ENCODE data around the gene PDCD11. TPM values are rescaled to one million over a fixed set of nuclear protein-coding genes. Genes with fewer than 3 reads are reported as not detected.
"Not testable (repeated sequence)": the region's sequence is repeated elsewhere in the genome, so short reads cannot be mapped to it uniquely, and the experiment has no call there.

The PDCD11 gene, protein sequence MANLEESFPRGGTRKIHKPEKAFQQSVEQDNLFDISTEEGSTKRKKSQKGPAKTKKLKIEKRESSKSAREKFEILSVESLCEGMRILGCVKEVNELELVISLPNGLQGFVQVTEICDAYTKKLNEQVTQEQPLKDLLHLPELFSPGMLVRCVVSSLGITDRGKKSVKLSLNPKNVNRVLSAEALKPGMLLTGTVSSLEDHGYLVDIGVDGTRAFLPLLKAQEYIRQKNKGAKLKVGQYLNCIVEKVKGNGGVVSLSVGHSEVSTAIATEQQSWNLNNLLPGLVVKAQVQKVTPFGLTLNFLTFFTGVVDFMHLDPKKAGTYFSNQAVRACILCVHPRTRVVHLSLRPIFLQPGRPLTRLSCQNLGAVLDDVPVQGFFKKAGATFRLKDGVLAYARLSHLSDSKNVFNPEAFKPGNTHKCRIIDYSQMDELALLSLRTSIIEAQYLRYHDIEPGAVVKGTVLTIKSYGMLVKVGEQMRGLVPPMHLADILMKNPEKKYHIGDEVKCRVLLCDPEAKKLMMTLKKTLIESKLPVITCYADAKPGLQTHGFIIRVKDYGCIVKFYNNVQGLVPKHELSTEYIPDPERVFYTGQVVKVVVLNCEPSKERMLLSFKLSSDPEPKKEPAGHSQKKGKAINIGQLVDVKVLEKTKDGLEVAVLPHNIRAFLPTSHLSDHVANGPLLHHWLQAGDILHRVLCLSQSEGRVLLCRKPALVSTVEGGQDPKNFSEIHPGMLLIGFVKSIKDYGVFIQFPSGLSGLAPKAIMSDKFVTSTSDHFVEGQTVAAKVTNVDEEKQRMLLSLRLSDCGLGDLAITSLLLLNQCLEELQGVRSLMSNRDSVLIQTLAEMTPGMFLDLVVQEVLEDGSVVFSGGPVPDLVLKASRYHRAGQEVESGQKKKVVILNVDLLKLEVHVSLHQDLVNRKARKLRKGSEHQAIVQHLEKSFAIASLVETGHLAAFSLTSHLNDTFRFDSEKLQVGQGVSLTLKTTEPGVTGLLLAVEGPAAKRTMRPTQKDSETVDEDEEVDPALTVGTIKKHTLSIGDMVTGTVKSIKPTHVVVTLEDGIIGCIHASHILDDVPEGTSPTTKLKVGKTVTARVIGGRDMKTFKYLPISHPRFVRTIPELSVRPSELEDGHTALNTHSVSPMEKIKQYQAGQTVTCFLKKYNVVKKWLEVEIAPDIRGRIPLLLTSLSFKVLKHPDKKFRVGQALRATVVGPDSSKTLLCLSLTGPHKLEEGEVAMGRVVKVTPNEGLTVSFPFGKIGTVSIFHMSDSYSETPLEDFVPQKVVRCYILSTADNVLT (N-terminal part only)
- total RNA-seq = 103 and 105 TPM in 2 replicates

DNA sequence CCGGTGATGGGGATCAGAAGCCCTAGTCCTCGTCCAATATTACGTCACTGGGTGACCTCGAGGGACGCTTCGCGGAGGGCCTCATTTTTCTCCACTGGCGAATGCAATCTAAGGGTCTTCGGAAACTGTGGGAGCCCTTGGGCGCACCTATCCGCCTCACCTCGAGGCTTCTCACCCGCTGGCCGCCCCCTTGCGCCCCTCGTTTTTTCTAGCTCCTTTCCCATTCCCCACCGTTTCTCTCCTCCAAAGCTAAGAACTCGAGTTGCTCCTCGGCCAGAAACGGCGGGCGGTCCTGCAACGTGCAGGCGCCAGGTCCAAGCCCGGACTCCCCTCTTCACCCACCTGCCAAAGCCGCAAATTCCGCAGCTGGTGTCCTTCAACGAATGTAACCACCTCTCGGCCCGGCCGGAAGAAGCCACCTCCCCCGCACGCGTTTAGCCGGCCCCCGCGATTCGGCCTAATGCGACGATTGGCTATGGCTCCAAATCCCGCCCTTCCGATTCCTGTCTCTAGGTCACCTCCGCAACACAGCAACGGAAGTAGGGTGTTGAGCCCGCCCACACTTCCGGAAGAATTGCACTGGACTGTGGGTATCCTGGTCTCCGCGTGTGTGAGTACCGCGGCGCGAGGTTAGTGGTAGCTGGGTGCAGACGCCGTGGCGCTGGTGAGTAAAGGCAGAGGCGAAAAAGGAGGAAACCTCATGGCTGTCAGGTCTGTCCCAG is at the start of gene PDCD11, which contains the start of gene ATP5MK:
PDCD11 (plus strand) TSS at position 560 of the 722 bp plus-strand sequence. CDS start 1,801 bp downstream, outside the sequence.
ATP5MK (minus strand) TSS at position 409 of the 722 bp plus-strand sequence. CDS start 4,018 bp downstream, outside the sequence.
- Mint-ChIP-seq H3K9me3 (no peaks in the 10 kb centered on the region), H3K27ac (peak within 1 kb of the TSS; percentile 81), H3K4me1 (peaks cover 41% of the 10 kb centered on the region), H3K4me3 (peak within 1 kb of the TSS; percentile 87), H3K36me3 (ENCODE audit: low read depth) (peaks cover 60% of the 10 kb centered on the region), H3K27me3 (no peaks in the 10 kb centered on the region)
- intact Hi-C loops (cut with micrococcal nuclease) = loop anchor here (1.0 to 5.0 kb wide), 3 partner anchors 28 to 654 kb away; partner anchors contain the start of genes PCGF6 and WBP1L
- peak; percentile 99 for DNase-seq

DNA sequence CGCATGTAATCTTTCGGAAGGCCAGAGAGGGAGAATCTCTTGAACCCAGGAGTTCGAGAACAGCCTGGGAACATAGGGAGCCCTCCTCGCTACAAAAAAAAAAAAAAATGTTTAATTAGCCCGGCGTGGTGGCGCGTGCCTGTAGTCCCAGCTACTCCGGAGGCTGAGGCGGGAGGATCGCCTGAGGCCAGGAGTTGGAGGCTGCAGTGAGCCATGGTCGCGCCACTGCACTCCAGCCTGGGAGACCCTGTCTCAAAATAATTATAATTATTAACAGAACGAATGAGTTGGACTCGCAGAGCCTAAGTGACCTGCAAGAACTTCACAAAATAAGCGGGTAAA is 46.3 kb upstream of the PDCD11 start:
- H3K27me3 Mint-ChIP-seq = no peaks in the 10 kb centered on the region
- peak overlapping the region; percentile 85 for H3K27ac Mint-ChIP-seq
- no peak for DNase-seq
- H3K4me1 Mint-ChIP-seq = peaks cover 6% of the 10 kb centered on the region
- intact Hi-C loops (cut with micrococcal nuclease) = no loop called here
- H3K36me3 Mint-ChIP-seq (ENCODE audit: low read depth) = peaks cover 14% of the 10 kb centered on the region
- H3K4me3 Mint-ChIP-seq = peak overlapping the region; percentile 96
- H3K9me3 Mint-ChIP-seq = no peaks in the 10 kb centered on the region

DNA sequence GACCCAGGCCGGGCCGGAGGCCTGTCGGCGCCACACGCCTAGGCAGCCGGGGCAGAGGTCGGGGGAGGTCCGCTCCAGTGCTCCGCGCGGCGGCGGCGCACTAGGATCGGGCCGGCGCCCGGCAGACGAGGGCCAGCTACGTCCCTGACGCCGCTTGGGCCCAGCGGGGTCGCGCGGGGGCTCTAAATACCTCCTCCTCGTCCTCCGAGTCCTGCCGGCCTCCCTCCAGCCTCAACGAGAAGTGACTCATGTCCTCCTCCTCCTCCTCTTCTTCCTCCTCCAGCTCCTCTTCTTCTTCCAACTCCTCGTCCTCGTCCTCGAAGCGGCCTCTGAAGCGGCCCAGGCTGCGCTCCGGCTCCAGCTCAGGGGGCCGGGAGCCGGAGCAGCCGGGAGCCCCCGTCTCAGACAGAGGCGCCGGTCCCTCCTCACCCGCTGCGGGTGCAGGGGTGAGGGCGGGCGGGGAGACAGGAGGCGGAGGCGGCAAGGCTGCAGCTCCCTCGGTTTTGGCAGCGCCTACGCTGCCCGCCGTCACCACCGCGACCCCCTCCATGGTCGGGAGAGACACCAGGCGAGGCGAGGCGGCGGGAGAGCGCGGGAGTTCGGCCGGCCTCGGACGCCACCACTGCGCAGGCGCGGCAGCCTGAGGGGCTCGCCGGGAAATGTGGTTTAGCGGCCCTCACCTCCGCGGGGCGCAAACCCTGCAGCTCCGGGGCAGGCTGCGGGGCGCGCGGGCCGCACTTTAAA is 45.7 kb upstream of the PDCD11 start, which contains the start of gene PCGF6:
PCGF6 (minus strand) TSS at position 624 of the 744 bp plus-strand sequence; CDS start at position 550, 74 bp downstream.
- intact Hi-C loops (cut with micrococcal nuclease) = loop anchor here (1.0 kb wide), 2 partner anchors 18 to 46 kb away; partner anchors contain the start of genes ATP5MK and PDCD11
- H3K4me1 Mint-ChIP-seq = peaks cover 6% of the 10 kb centered on the region
- peak within 1 kb of the TSS; percentile 95 for H3K27ac Mint-ChIP-seq
- no peaks in the 10 kb centered on the region for H3K9me3 Mint-ChIP-seq
- H3K27me3 Mint-ChIP-seq = no peaks in the 10 kb centered on the region
- peak; percentile 94 for DNase-seq
- peaks cover 13% of the 10 kb centered on the region for H3K36me3 Mint-ChIP-seq (ENCODE audit: low read depth)
- H3K4me3 Mint-ChIP-seq = peak within 1 kb of the TSS; percentile 96

GRCh38 chr10:103353281-103353680 is 43.1 kb upstream of the PDCD11 start:
- peaks cover 6% of the 10 kb centered on the region for H3K4me1 Mint-ChIP-seq
- H3K9me3 Mint-ChIP-seq = no peaks in the 10 kb centered on the region
- peaks cover 7% of the 10 kb centered on the region for H3K36me3 Mint-ChIP-seq (ENCODE audit: low read depth)
- DNase-seq = no peak
- no peak overlapping the region for H3K4me3 Mint-ChIP-seq
- H3K27ac Mint-ChIP-seq = no peak overlapping the region
- intact Hi-C loops (cut with micrococcal nuclease) = no loop called here
- H3K27me3 Mint-ChIP-seq = no peaks in the 10 kb centered on the region

DNA sequence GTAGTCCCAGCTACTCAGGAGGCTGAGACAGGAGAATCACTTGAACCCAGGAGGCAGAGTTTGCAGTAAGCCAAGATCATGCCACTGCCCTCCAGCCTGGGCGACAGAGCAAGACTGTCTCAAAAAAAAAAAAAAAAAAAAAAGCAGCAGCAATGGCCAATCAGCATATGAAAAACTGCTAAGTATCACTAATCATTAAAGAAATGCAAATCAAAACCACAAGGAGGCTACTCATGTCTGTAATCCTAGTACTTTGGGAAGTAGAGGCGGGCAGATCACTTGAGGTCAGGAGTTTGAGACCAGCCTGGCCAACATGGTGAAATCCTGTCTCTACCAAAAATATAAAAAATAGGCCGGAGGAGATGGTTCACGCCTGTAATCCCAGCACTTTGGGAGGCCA is 41.9 kb upstream of the PDCD11 start:
- H3K27ac Mint-ChIP-seq; intact Hi-C loops (cut with micrococcal nuclease); DNase-seq; H3K4me3 Mint-ChIP-seq; H3K27me3 Mint-ChIP-seq; H3K36me3 Mint-ChIP-seq (ENCODE audit: low read depth); H3K9me3 Mint-ChIP-seq; H3K4me1 Mint-ChIP-seq: not testable (repeated sequence)

DNA sequence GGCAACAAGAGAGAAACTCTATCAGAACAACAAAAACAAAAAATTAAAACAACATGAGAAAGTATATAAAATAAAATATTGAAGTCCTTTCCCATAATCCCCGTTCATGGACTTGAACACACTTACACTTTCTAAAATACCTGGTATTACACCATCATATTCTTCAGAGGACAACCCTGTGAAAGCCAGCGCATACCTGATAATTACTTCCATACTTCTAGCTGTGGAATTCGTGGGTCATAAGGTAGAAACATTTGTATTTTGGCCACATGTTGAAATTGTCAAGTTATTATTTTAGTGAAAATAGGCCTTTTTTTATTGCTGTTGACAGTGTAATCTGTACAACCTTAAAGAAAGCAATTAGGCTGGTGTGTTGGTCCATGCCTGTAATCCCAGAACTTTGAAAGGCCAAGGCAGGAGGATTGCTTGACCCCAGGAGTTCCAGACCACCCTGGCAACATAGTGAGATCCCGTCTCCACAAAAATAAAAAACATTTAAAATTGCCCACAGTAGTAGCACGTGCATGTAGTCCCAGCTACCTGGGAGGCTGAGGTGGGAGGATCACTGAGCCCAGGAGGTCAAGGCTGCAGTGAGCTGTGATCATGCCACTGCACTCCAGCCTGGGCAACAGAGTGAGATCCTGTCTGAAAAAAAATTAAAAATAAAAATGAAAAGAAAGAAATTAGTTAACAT is 40.4 kb upstream of the PDCD11 start:
- H3K9me3 Mint-ChIP-seq = no peaks in the 10 kb centered on the region
- no peak for DNase-seq
- no peaks in the 10 kb centered on the region for H3K27me3 Mint-ChIP-seq
- no peaks in the 10 kb centered on the region for H3K36me3 Mint-ChIP-seq (ENCODE audit: low read depth)
- peaks cover 2% of the 10 kb centered on the region for H3K4me1 Mint-ChIP-seq
- no peak overlapping the region for H3K4me3 Mint-ChIP-seq
- H3K27ac Mint-ChIP-seq = no peak overlapping the region
- intact Hi-C loops (cut with micrococcal nuclease) = no loop called here

GRCh38 chr10:103359493-103359892 is 36.9 kb upstream of the PDCD11 start:
- intact Hi-C loops (cut with micrococcal nuclease); H3K4me1 Mint-ChIP-seq; H3K27ac Mint-ChIP-seq; H3K9me3 Mint-ChIP-seq; H3K36me3 Mint-ChIP-seq (ENCODE audit: low read depth); H3K27me3 Mint-ChIP-seq; H3K4me3 Mint-ChIP-seq; DNase-seq: not testable (repeated sequence)

DNA sequence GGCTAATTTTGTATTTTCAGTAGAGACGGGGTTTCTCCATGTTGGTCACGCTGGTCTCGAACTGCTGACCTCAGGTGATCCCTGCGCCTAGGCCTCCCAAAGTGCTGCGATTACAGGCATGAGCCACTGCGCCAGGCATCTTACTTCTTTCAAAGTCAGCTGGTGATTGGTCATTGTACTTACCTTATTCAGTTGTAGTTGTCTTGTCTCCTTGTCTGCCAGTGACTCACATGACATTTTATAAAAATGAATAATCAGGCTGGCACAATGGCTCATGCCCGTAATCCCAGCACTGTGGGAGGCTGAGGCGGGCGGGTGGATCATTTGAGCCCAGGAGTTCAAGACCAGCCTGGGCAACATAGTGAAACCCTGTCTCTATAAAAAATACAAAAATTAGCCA is 35.6 kb upstream of the PDCD11 start:
- not testable (repeated sequence) for H3K4me3 Mint-ChIP-seq; H3K27ac Mint-ChIP-seq; H3K27me3 Mint-ChIP-seq; DNase-seq; H3K36me3 Mint-ChIP-seq (ENCODE audit: low read depth); H3K9me3 Mint-ChIP-seq; H3K4me1 Mint-ChIP-seq
- intact Hi-C loops (cut with micrococcal nuclease) = loop anchor here (10.0 kb wide), 1 partner anchor 166 kb away; the partner anchor contains the start of gene NT5C2

DNA sequence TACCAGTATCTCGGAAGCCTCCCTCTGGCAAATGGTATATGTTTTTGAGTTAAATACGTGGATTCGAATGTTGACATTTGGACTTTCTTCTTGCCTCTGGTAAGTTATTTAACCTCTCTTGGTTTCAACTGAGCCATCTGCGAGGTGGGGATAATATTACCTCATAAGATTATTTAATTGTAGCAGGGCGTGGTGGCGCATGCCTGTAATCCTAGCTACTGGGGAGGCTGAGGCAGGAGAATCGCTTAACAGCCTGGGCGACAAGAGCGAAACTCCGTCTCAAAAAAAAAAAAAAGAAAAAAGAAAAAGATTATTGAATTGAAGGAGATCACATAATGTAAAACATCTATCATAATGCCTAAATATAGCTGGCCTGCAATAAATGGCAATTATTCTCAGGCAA is 29.0 kb upstream of the PDCD11 start:
- no peak for DNase-seq
- intact Hi-C loops (cut with micrococcal nuclease) = loop anchor here (1.0 to 10.0 kb wide), 4 partner anchors 173 to 725 kb away; partner anchors contain the start of genes ARL3, CNNM2, NT5C2 and SFXN2

GRCh38 chr10:103367782-103368518 is 28.5 kb upstream of the PDCD11 start, which contains the start of gene TAF5:
TSS of gene TAF5 (plus strand) at chr10:103367976. CDS start at chr10:103367990, 14 bp downstream.
- H3K4me1 Mint-ChIP-seq = peaks cover 12% of the 10 kb centered on the region
- H3K27ac Mint-ChIP-seq = peak within 1 kb of the TSS; percentile 92
- no peaks in the 10 kb centered on the region for H3K9me3 Mint-ChIP-seq
- DNase-seq = peak; percentile 97
- intact Hi-C loops (cut with micrococcal nuclease) = loop anchor here (1.0 to 10.0 kb wide), 7 partner anchors 17 to 726 kb away; partner anchors contain the start of genes ARL3, ATP5MK, BORCS7 and CNNM2
- H3K27me3 Mint-ChIP-seq = peaks cover 4% of the 10 kb centered on the region
- peak within 1 kb of the TSS; percentile 93 for H3K4me3 Mint-ChIP-seq
- H3K36me3 Mint-ChIP-seq (ENCODE audit: low read depth) = peaks cover 6% of the 10 kb centered on the region

More for the DNA sequence above, 29.0 kb upstream of the PDCD11 start:
- no peaks in the 10 kb centered on the region for H3K9me3 Mint-ChIP-seq
- peak overlapping the region; percentile 93 for H3K4me3 Mint-ChIP-seq
- peaks cover 12% of the 10 kb centered on the region for H3K4me1 Mint-ChIP-seq
- peaks cover 4% of the 10 kb centered on the region for H3K27me3 Mint-ChIP-seq
- peaks cover 6% of the 10 kb centered on the region for H3K36me3 Mint-ChIP-seq (ENCODE audit: low read depth)
- peak overlapping the region; percentile 92 for H3K27ac Mint-ChIP-seq

GRCh38 chr10:103373544-103373943 is 22.9 kb upstream of the PDCD11 start:
- H3K9me3 Mint-ChIP-seq = no peaks in the 10 kb centered on the region
- DNase-seq = no peak
- peak overlapping the region; percentile 62 for H3K27ac Mint-ChIP-seq
- H3K27me3 Mint-ChIP-seq = no peaks in the 10 kb centered on the region
- no peak overlapping the region for H3K4me3 Mint-ChIP-seq
- H3K36me3 Mint-ChIP-seq (ENCODE audit: low read depth) = peaks cover 33% of the 10 kb centered on the region
- peaks cover 20% of the 10 kb centered on the region for H3K4me1 Mint-ChIP-seq
- intact Hi-C loops (cut with micrococcal nuclease) = no loop called here
